HepG2 (cell line): ENCODE results near the gene SFXN5.

Source experiments
- CEBPB ChIP-seq: IDR thresholded peaks from 2 replicates; pipeline ENCODE4 v1.6.1; 2011; ENCODE audit warnings: low read depth, low read length, improper control_type of control experiment, borderline replicate concordance
- ZNF530 ChIP-seq: sonication (generic); formaldehyde crosslinking; IDR thresholded peaks from 2 replicates; pipeline ENCODE4 v1.5.0; 2020; ENCODE audit warnings: low read depth, mild to moderate bottlenecking, missing genetic modification reagents
- ZNF580 ChIP-seq: IDR thresholded peaks from 2 replicates; pipeline ENCODE4 v1.6.1; 2016; ENCODE audit warnings: low read depth, borderline replicate concordance

- TF ChIP-seq CEBPB, result no peak
- no peak for TF ChIP-seq ZNF580 (CRISPR knock-in tag)
- no peak for TF ChIP-seq ZNF530
These were observed 31.6 kb upstream of the SFXN5 start for GRCh38 chr2:73103018-73103542.
